HG02623 (cell line): Measurements from ENCODE around the gene CNTN5.

Source experiments
- ATAC-seq: cut with Tn5 transposase; IDR thresholded peaks from one replicate; pipeline ENCODE4 v1.9.1; 2021; ENCODE audit warnings: moderate library complexity; ENCODE audit not compliant: unreplicated experiment

Gene CNTN5

DNA sequence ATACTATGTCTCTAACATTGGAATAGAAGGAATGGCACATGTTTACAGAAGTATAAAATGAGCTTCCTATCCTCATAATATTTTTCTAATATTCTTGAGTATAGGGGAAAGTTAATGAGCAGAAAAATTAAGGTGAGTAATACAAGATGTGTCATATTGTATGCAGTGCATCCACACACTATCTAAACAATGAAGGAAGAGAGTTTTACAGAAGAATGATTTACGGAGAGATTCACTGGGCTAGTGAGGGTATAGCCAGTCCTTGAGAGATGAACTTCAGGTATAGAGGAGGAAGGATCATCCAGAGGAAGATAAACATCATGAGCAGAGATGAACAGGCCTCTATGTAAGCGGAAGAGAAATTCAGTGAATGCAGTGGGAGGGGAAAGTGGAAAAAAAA lies 569.0 kb downstream of the CNTN5 start:
- no peak for ATAC-seq

DNA sequence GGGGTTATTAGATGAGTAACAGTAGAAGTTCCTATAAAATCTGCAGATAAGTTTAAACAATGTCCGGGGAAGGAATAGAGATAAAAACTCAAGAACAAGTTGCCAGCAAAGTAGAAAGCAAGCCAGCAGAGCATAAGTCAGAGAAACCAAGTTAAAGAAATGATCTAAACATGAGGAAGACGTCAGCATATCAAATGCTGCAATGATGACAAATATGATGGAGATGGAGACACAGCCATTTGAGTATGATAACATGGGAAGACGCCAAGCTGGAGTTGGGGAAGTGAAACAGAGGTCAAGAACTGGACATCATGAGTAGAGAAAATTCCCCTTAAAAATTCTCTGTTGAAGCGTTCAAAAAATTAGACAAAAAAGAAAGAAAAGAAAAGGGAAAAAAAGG lies 571.5 kb downstream of the CNTN5 start:
- ATAC-seq, result no peak

DNA sequence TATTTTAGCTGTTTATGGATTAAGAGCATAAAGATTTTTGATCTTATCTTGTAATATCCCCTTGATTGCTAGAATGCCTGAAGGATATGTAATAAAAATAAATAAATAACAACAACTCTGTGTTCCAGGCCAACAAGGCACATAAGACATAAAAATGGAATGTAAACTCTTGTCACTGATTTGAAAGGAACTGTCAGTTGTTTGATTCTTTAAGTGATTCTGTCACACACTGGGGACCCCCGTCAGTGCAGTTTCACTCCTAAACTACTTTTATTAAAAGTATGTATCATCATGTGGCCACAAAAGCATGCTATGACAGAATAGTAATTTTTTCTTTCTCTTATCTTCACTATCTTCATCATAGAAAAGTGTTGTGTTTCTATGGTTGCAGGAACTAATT lies 572.4 kb downstream of the CNTN5 start:
- no peak for ATAC-seq

- no peak for ATAC-seq
Observed at GRCh38 chr11:99601179-99601578, 580.4 kb downstream of the CNTN5 start.

- ATAC-seq, result no peak
Observed at GRCh38 chr11:99614352-99614751, 593.6 kb downstream of the CNTN5 start.

DNA sequence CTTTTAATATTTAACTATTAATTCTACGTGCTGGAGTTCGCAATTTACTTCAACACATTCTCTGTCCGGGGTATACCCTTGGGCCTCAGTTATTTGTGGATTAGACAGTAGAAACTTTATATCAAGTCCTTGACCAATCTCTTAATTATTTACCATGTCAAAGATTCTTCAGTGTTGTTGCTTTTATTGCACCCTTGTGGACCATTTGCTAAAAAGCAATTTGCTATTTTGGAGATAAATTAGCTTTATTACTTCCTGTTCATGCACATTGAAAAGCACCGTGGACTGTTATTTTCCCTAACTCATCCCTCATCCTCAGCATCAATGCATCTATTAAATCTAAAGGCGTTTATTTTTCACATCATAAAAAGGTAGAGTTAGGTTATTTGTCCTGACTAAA lies 609.9 kb downstream of the CNTN5 start:
- no peak for ATAC-seq

- ATAC-seq, result no peak
Observed at GRCh38 chr11:99631618-99632017, 610.9 kb downstream of the CNTN5 start.

- ATAC-seq, result no peak
Observed at GRCh38 chr11:99632969-99633368, 612.2 kb downstream of the CNTN5 start.

- ATAC-seq, result no peak
Observed at GRCh38 chr11:99634581-99634980, 613.8 kb downstream of the CNTN5 start.

- no peak for ATAC-seq
Observed at GRCh38 chr11:99638073-99638553, 617.4 kb downstream of the CNTN5 start.

DNA sequence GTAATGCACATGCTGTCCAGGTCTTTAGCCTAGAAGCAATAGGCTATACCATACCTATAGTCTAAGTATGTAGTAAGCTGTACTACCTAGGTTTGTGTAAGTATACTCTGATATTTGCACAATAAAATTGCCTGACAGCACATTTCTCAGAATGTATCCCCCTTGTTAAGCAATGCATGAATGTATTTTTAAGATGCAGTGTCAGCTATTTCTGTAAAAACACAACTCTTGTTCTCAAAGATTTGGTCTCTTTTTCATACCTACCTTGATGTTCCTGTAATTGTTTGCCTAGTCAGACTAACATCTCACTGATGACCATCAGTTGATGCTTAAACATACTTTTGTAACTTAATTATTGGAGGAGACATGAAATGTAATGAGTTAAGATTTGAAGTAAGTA lies 619.9 kb downstream of the CNTN5 start:
- no peak for ATAC-seq

- no peak for ATAC-seq
Observed at GRCh38 chr11:99645934-99646333, 625.2 kb downstream of the CNTN5 start.

DNA sequence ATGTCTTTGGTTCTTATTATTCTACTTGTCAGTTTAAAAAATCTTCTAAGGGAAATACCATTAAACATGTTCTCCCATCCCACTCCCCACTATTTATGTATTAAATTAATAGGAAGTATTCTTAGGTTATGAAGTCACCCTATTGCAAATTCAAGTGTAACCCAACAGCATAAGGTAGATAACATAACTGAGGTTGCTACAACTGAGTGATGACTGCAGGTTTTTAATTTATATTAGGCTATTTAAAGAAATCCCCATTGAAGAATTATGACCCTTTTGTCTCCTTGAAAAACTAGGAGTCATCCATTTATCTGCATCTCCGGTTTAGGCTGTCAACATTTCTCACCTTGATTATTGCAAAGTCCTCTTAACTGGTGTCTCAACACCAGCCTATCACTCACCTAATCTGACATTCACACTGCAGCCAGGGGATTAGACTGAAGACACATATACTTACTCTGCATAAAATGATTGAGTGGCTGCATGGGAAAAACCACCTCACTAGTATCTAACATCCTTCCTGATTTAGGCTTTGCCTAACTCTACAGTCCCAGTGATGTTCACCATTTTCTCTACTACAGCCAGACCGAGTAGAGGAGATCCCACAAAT lies 649.4 kb downstream of the CNTN5 start:
- no peak for ATAC-seq

DNA sequence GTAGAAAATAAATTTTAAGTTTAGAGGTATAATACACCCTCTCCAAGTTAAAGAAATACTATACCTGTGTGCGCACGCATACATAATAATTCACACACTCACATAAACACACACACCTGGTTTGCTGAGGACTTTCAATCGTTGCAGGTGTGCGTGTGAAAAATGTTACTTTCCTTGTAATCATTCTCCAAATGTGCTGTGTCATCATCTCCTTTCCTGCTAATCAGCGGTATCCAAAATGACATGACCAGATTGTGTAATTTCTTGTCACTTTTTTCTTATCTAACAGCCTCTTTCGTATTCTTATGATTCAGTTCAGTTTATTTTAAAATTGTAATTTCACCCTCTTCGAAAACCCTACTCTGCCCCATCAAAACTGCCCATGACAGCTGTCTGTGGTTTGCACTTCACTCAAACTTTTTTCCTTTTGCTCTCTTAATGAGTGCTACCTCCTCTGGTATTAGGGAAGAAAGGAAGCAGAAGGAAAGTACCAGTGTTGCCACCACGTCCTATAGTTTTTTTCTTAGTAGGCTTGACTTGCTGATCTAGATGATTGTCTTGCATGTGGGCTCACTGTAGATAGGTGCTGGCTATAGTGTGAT lies 651.2 kb downstream of the CNTN5 start:
- no peak for ATAC-seq

- no peak for ATAC-seq
Observed at GRCh38 chr11:99676292-99676691, 655.5 kb downstream of the CNTN5 start.

GRCh38 chr11:99682171-99682570 lies 661.4 kb downstream of the CNTN5 start:
- no peak for ATAC-seq

DNA sequence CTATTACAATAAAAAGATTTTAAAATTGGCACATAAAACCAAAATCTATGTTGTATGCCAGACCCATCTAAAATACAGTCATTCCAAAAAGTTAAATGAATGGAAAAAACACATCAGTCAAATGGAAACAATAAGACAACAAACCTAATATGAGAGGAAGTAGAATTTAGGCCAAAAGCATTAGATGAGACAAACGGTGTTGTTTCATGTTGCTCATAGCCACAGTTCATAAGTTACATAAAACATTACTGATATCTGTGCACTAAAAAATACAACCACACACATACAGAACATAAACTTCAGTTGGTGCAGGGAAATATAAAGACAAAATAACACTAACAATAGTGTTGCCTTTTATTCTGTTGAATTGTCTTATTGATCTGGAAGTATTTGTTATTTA lies 661.9 kb downstream of the CNTN5 start:
- no peak for ATAC-seq

GRCh38 chr11:99683933-99684332 lies 663.2 kb downstream of the CNTN5 start:
- peak; percentile 51 for ATAC-seq

DNA sequence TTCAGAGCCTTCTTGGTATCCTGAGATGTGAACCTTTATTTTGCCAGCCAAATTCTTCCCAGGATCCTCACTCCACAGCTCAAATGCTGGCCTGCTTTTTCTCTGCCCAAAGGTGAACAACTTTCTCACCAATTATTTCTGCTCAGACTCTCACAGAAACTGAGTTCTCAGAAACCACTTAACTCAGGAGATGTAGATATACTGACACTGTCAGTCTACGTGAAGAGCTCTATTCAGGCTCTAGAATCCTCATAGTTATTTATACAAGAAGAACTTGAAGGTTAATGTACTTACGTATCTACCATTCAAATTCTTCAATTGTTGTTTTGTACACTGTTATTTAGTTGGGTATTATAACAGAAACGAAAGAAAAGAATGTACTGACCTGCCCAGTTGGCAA lies 666.1 kb downstream of the CNTN5 start:
- ATAC-seq, result no peak

GRCh38 chr11:99687320-99687719 lies 666.6 kb downstream of the CNTN5 start:
- no peak for ATAC-seq

DNA sequence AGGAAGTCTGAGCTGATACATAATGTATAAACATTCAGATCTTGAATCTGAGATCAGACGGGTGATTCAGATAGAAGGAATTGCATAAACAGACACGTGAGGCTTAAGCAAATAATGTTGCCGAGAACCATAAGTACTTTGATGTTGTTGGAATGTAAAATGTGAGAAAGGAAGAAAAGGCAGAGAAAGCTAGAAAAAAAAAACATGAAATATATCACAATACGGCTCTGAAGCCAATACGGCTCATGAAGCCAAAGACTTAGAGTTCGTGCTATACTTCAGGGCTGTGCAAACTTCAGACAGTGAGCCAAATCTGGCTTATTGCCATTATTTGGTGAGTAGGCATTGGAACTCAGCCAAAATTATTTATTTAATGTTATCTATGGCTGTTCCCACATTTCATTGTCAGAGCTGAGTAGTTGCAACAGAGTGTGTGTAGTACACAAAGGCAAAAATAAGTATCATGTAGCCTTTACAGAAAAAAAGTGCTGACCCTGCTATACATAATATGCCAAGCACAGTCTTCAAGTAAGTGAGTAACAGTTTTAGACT lies 673.3 kb downstream of the CNTN5 start:
- no peak for ATAC-seq

- ATAC-seq, result no peak
Observed at GRCh38 chr11:99695106-99695505, 674.4 kb downstream of the CNTN5 start.

DNA sequence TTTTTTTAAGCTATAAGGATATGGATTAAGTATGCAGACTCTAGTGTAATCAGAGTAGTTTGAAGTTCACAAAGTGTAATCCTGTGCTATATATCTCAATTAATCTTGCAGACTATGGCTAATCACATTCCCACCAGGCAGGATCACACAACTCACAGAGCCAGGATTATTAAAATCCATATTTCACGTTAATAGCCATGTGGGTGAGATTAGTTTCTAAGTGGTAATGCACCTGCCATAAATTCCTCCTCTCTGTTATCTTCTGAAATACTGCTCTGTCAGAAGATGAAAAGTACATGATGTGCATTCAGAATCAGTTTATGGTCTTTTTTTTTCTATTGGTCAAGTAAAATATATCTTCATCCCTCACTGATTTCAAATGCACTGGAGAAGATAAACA lies 686.1 kb downstream of the CNTN5 start:
- ATAC-seq, result no peak
